Body of pancreas (tissue), 4 donors: ENCODE results near the gene PPP6R2.

ENCODE experiments used
- POLR2A ChIP-seq, 3 donors: fragments of 450-650 bp; IDR thresholded peaks; one replicate each; pipeline ENCODE4 v1.6.1; 2016; ENCODE audit warnings: antibody characterized with exemption in 3 of 3, mild to moderate bottlenecking in 2 of 3
- TF ChIP-seq, protein P1 (sequence below), 7 experiments: fragments of 450-650 bp in 4 of 7; fragments of 200-600 bp in 3 of 7; sonication (generic) in 3 of 7; IDR thresholded peaks; one replicate each; pipeline ENCODE4 v1.5.1; 2016 to 2019; ENCODE audit warnings: antibody characterized with exemption in 7 of 7

DNA sequence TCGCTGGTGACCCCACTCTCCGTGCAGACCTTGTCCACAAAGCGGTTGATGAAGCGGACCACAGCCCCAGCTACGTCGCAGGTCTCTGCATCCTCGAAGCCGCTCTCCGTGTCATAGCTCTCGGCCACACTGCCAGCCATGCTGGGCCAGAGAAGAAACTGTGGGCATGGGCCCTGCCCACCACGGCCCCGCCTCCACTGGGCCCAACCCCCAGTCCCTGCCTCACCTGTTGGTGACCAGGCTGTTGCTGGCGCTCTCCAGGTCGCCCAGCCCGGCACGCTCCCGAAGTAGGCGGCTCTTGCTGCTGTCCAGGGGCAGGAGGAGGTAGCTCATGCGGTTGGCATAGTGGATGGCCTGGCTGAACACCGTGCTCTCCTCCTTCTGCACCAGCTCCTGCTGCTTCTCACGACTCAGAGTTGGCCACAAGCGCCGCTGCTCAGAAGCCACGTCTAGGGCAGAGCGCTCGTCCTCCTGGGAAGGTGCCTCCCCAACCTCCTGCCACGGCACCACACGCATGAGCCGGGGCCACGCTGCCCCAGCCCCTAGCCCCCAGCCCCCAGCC is 118.9 kb downstream of the PPP6R2 start:
- TF ChIP-seq POLR2A (IDR thresholded peaks at IDR 0.05) = no peak
- TF ChIP-seq, protein P1, sequence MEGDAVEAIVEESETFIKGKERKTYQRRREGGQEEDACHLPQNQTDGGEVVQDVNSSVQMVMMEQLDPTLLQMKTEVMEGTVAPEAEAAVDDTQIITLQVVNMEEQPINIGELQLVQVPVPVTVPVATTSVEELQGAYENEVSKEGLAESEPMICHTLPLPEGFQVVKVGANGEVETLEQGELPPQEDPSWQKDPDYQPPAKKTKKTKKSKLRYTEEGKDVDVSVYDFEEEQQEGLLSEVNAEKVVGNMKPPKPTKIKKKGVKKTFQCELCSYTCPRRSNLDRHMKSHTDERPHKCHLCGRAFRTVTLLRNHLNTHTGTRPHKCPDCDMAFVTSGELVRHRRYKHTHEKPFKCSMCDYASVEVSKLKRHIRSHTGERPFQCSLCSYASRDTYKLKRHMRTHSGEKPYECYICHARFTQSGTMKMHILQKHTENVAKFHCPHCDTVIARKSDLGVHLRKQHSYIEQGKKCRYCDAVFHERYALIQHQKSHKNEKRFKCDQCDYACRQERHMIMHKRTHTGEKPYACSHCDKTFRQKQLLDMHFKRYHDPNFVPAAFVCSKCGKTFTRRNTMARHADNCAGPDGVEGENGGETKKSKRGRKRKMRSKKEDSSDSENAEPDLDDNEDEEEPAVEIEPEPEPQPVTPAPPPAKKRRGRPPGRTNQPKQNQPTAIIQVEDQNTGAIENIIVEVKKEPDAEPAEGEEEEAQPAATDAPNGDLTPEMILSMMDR (IDR thresholded peaks at IDR 0.05) = no peak
